Astrocyte (in vitro differentiated cells and primary cell): ENCODE results near the gene CNTNAP2. TPM values are rescaled to one million over a fixed set of nuclear protein-coding genes. Genes with fewer than 3 reads are reported as not detected.

Source experiments
- DNase-seq: peaks from one replicate; pipeline ENCODE4 v3.0.0-alpha.2; 2010; ENCODE audit warnings: low read depth
- FAIRE-seq: peaks from 2 replicates; lab custom pipeline; 2011; peaks lifted over from hg19 to GRCh38; lab: Jason Lieb, UNC
- H2AFZ ChIP-seq: 2 replicates; pipeline ENCODE4 v1.6.0; 2012; ENCODE audit warnings: low read depth, low read length, inconsistent platforms
- H3K27ac ChIP-seq: 2 replicates; pipeline ENCODE4 v1.5.1; 2011; ENCODE audit warnings: low read depth, low read length, inconsistent platforms
- H3K27me3 ChIP-seq: 2 replicates; pipeline ENCODE4 v1.6.0; 2011; ENCODE audit warnings: low read length, inconsistent platforms; ENCODE audit not compliant: insufficient read depth
- H3K36me3 ChIP-seq: 2 replicates; pipeline ENCODE4 v1.5.1; 2011; ENCODE audit warnings: low read length, inconsistent platforms; ENCODE audit not compliant: insufficient read depth
- H3K4me1 ChIP-seq: 2 replicates; pipeline ENCODE4 v1.5.1; 2011; ENCODE audit warnings: low read length, inconsistent platforms; ENCODE audit not compliant: insufficient read depth
- H3K4me2 ChIP-seq: 2 replicates; pipeline ENCODE4 v1.6.0; 2012; ENCODE audit warnings: low read length, inconsistent platforms
- H3K4me3 ChIP-seq: 2 replicates; pipeline ENCODE4 v1.5.1; 2011; ENCODE audit warnings: low read depth, mild to moderate bottlenecking, low read length, inconsistent platforms; ENCODE audit not compliant: insufficient read depth
- H3K79me2 ChIP-seq: 2 replicates; pipeline ENCODE4 v1.6.0; 2012; ENCODE audit warnings: mild to moderate bottlenecking, low read length, inconsistent platforms; ENCODE audit not compliant: insufficient read depth
- H3K9ac ChIP-seq: 2 replicates; pipeline ENCODE4 v1.6.0; 2012; ENCODE audit warnings: mild to moderate bottlenecking, low read length, inconsistent platforms
- H3K9me3 ChIP-seq: 2 replicates; pipeline ENCODE4 v1.5.1; 2012; ENCODE audit warnings: low read depth, mild to moderate bottlenecking, low read length, inconsistent platforms; ENCODE audit not compliant: insufficient read depth
- H4K20me1 ChIP-seq: 2 replicates; pipeline ENCODE4 v1.6.0; 2012; ENCODE audit warnings: low read length, inconsistent platforms; ENCODE audit not compliant: insufficient read depth
- H3K27ac Mint-ChIP-seq: one replicate; pipeline ENCODE4 v1.8.0; 2021; ENCODE audit warnings: mild to moderate bottlenecking, mixed read lengths; ENCODE audit not compliant: unreplicated experiment
- H3K27me3 Mint-ChIP-seq: one replicate; pipeline ENCODE4 v1.8.0; 2021; ENCODE audit warnings: low read depth, mixed read lengths; ENCODE audit not compliant: unreplicated experiment
- H3K36me3 Mint-ChIP-seq: one replicate; pipeline ENCODE4 v1.8.0; 2021; ENCODE audit warnings: low read depth, mixed read lengths; ENCODE audit not compliant: unreplicated experiment
- H3K4me1 Mint-ChIP-seq: one replicate; pipeline ENCODE4 v1.8.0; 2021; ENCODE audit warnings: low read depth, mixed read lengths; ENCODE audit not compliant: unreplicated experiment
- H3K4me3 Mint-ChIP-seq: one replicate; pipeline ENCODE4 v1.8.0; 2021; ENCODE audit warnings: mild to moderate bottlenecking, moderate library complexity, mixed read lengths; ENCODE audit not compliant: unreplicated experiment
- H3K9me3 Mint-ChIP-seq: one replicate; pipeline ENCODE4 v1.8.0; 2021; ENCODE audit warnings: mild to moderate bottlenecking, mixed read lengths; ENCODE audit not compliant: unreplicated experiment
- CTCF ChIP-seq: IDR thresholded peaks from 2 replicates; pipeline ENCODE4 v1.5.1; 2011; ENCODE audit warnings: low read depth, mild to moderate bottlenecking, inconsistent platforms, low read length, moderate library complexity; ENCODE audit not compliant: insufficient read depth
- EZH2 ChIP-seq: IDR thresholded peaks from 2 replicates; pipeline ENCODE4 v1.6.1; 2012; ENCODE audit warnings: mild to moderate bottlenecking, low read length, inconsistent platforms; ENCODE audit not compliant: insufficient read depth
- total RNA-seq: library from RNA; stranded (reverse); gene quantifications from 2 replicates; pipeline ENCODE4 v1.2.1, GENCODE V29; 2021

The CNTNAP2 gene
- total RNA-seq, 1 donor from 2014 or later, result 20.0 TPM

GRCh38 chr7:147605323-147605722 lies 1488.7 kb downstream of the CNTNAP2 start:
- no peak overlapping the region for H3K9ac ChIP-seq
- no peak overlapping the region for H3K4me3 ChIP-seq
- no peaks in the 10 kb centered on the region for H3K36me3 Mint-ChIP-seq
- no peaks in the 10 kb centered on the region for H3K4me1 Mint-ChIP-seq
- no peak overlapping the region for H3K4me2 ChIP-seq
- no peak overlapping the region for H3K4me3 Mint-ChIP-seq
- H4K20me1 ChIP-seq, result no peaks in the 10 kb centered on the region
- TF ChIP-seq CTCF (no peak), EZH2 (no peak)
- peaks cover 4% of the 10 kb centered on the region for H3K27me3 Mint-ChIP-seq
- no peak overlapping the region for H3K27ac Mint-ChIP-seq
- no peak overlapping the region for H2AFZ ChIP-seq
- no peaks in the 10 kb centered on the region for H3K27me3 ChIP-seq
- H3K9me3 ChIP-seq, result no peaks in the 10 kb centered on the region
- no peaks in the 10 kb centered on the region for H3K36me3 ChIP-seq
- H3K4me1 ChIP-seq, result no peaks in the 10 kb centered on the region
- FAIRE-seq, result no peak
- no peak overlapping the region for H3K27ac ChIP-seq
- no peaks in the 10 kb centered on the region for H3K79me2 ChIP-seq
- H3K9me3 Mint-ChIP-seq, result peaks cover 4% of the 10 kb centered on the region
- no peak for DNase-seq

GRCh38 chr7:147607157-147607800 lies 1490.7 kb downstream of the CNTNAP2 start:
- no peaks in the 10 kb centered on the region for H3K79me2 ChIP-seq
- FAIRE-seq (no peak), DNase-seq (no peak)
- H3K9ac ChIP-seq, result no peak overlapping the region
- H3K27ac Mint-ChIP-seq, result no peak overlapping the region
- no peaks in the 10 kb centered on the region for H3K36me3 Mint-ChIP-seq
- no peaks in the 10 kb centered on the region for H3K27me3 ChIP-seq
- H3K4me3 Mint-ChIP-seq, result no peak overlapping the region
- H3K4me2 ChIP-seq, result no peak overlapping the region
- no peak overlapping the region for H3K27ac ChIP-seq
- no peaks in the 10 kb centered on the region for H3K9me3 ChIP-seq
- H3K4me1 ChIP-seq, result no peaks in the 10 kb centered on the region
- H3K4me3 ChIP-seq, result no peak overlapping the region
- no peaks in the 10 kb centered on the region for H3K36me3 ChIP-seq
- TF ChIP-seq EZH2, result no peak
- TF ChIP-seq CTCF, result no peak
- H3K27me3 Mint-ChIP-seq, result peaks cover 4% of the 10 kb centered on the region
- H3K9me3 Mint-ChIP-seq, result peaks cover 4% of the 10 kb centered on the region
- no peaks in the 10 kb centered on the region for H3K4me1 Mint-ChIP-seq
- H2AFZ ChIP-seq, result no peak overlapping the region
- no peaks in the 10 kb centered on the region for H4K20me1 ChIP-seq

GRCh38 chr7:147611431-147611830 lies 1494.8 kb downstream of the CNTNAP2 start:
- Mint-ChIP-seq H3K4me1 (no peaks in the 10 kb centered on the region), H3K4me3 (no peak overlapping the region), H3K27ac (no peak overlapping the region), H3K9me3 (peaks cover 1% of the 10 kb centered on the region), H3K27me3 (no peaks in the 10 kb centered on the region), H3K36me3 (no peaks in the 10 kb centered on the region)
- Histone ChIP-seq H2AFZ (no peak overlapping the region), H3K4me3 (no peak overlapping the region), H3K27me3 (no peaks in the 10 kb centered on the region), H3K36me3 (no peaks in the 10 kb centered on the region), H3K27ac (no peak overlapping the region), H3K4me2 (no peak overlapping the region), H3K9ac (no peak overlapping the region), H4K20me1 (no peaks in the 10 kb centered on the region), H3K79me2 (no peaks in the 10 kb centered on the region), H3K4me1 (no peaks in the 10 kb centered on the region), H3K9me3 (no peaks in the 10 kb centered on the region)
- no peak for TF ChIP-seq EZH2
- no peak for TF ChIP-seq CTCF
- no peak for FAIRE-seq
- no peak for DNase-seq
